ENCODE results near the gene LRRC8C.
A peak's percentile ranks its signal among the peaks of the same experiment; 100 is the strongest.
"Not testable (repeated sequence)": the region's sequence is repeated elsewhere in the genome, so short reads cannot be mapped to it uniquely, and the experiment has no call there.

Gene LRRC8C

GRCh38 chr1:89632657-89633247, at the start of gene LRRC8C:
Gene LRRC8C (plus strand): TSS chr1:89633120. CDS start chr1:89686474, 53,354 bp downstream.
- peak; percentile 85 to 89 for DNase-seq

DNA sequence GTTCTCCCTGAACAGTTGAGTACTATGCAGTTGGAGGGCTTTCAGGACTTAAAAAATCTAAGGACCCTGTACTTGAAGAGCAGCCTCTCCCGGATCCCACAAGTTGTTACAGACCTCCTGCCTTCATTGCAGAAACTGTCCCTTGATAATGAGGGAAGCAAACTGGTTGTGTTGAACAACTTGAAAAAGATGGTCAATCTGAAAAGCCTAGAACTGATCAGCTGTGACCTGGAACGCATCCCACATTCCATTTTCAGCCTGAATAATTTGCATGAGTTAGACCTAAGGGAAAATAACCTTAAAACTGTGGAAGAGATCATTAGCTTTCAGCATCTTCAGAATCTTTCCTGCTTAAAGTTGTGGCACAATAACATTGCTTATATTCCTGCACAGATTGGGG, 48.7 kb upstream of the LRRC8C start:
- DNase-seq, result no peak

DNA sequence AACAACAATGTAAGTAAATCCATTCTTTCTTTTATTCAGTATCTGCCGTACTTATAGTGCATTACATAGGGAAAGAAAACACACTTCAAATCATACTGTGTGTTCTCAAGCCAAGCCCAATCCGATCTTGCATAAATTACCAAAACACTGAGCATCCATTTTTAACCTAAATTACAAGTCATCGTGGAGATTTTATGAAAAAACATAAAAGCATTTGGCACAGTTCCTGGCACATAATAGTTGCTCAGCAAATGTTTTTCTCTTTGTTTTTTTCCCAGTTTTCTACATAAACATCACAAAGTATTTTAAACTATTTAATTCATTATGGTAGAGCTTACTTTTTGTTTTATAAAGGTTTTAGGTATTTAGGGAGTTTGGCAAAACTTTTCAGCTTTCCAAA, 48.1 kb upstream of the LRRC8C start:
- DNase-seq, result no peak

DNA sequence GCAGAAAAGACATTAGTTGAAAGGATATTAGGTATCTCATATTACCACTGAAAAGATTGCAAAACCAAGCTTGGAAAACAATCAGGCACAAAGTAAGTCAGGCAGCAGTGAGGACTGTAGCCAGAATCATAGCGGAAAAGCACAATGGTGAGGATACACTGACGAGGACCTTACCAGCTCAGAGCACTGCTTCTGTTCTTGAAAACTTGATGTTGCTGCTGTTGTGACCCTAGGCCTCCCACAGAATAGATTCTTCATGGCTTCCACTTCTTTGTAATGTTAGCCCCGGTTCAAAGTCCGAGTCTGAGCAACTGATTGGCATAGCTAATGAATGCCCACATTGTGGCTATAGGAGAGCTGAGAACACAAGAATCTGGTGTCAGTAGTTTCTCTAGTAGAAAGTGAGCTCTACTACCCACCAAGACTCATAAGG, 45.2 kb upstream of the LRRC8C start:
- DNase-seq, result no peak

DNA sequence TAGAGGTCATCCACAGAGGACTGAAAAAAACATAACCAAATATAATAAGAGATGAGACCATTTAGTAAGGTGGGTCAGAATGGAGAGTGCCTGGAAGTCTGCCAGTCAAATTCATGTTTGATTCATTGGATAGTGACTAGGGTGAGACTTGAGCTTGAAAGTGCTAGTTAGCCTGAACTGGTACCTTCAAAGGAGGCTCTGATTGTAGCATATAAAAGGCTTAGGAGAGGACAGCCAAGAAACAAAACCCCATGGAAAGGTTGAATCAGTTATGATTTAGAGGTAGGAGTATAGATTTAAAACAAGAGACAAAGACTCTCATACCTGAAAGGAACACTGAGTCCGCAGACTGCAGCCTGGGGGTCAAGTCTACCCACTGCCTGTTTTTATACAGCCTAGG, 44.4 kb upstream of the LRRC8C start:
- no peak for DNase-seq

- DNase-seq, result no peak
Observed at GRCh38 chr1:89589515-89589914, 43.4 kb upstream of the LRRC8C start.

DNA sequence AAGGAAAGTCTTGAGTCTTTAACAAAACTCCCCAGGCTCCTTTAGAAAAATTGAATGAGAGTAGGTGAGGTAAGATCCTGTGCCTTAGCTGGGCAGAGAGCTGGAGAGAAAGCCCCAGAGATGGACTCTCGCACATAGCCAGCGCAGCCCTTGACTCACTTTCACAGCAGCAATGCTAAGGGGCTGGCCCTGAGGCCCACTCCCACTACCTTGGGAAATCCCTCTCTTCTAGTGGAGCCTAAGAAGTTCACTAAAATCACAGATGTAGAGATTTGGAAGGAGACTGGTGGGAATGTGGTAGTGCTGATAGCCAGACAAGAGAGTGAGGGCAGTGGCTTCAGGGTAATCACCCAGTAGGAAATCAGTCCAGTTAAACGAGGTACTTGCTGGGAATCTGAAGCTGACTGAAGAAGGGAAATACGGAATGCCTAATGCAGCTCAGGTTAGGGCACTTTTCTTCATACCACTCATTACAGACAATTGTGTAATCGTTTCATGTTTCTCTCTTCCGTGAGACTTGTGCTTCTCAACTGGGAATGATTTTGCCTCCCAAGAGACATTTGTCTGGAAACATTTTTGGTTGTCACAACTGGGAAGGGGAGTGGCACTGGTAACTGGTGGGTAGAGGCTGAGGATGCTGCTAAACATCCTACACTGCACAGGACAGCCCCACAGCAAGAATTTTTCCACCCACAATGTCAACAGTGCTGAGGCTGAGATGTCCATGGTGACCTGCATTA, 42.4 kb upstream of the LRRC8C start:
- DNase-seq, result no peak

GRCh38 chr1:89592861-89593302, 40.0 kb upstream of the LRRC8C start:
- DNase-seq, result not testable (repeated sequence)

- DNase-seq, result no peak
Observed at GRCh38 chr1:89594096-89594740, 38.7 kb upstream of the LRRC8C start.

- no peak for DNase-seq
Observed at GRCh38 chr1:89596698-89597097, 36.2 kb upstream of the LRRC8C start.

DNA sequence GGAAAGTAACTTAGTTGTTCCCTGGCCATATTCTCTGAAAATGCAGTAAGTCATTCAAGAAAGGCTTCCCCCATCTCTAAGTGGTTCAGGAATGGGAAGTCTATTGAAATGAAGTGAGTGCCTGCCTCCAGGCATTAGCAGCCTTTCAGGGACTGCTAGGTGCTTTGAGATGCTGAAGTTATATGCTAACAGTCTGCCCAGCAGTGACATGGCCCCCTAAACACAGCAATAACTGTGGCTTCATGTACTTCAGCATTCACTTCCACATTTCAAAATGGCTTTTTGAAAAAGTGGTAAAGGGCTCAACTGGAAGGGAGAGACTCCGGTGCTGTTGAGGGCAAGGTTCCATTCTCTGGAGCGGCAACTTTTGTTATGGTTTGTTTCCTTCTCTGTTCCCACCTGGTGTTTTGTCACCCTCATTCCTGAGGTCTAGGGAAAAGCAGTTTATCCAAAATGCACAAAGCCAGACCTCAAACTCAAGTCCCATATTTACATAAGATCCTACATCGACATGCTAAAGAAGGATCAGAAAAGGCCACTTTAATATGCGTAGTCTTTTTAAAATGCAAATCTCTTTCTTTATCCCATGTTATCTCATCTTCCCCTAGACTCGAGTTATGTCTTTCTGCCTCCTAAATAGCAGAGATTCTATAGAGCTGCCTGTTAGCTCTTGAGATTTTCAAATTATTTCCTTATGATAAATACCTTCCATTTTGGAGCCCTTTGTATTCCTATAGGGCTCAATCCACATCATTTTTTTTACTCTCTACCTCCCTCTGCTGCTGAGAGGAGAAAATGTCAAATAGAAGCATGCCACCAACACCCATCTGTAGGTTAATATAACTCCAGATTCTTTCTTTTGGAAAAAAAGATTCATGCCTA, 34.2 kb upstream of the LRRC8C start:
- no peak for DNase-seq

GRCh38 chr1:89599332-89599630, 33.6 kb upstream of the LRRC8C start:
- DNase-seq, result no peak

DNA sequence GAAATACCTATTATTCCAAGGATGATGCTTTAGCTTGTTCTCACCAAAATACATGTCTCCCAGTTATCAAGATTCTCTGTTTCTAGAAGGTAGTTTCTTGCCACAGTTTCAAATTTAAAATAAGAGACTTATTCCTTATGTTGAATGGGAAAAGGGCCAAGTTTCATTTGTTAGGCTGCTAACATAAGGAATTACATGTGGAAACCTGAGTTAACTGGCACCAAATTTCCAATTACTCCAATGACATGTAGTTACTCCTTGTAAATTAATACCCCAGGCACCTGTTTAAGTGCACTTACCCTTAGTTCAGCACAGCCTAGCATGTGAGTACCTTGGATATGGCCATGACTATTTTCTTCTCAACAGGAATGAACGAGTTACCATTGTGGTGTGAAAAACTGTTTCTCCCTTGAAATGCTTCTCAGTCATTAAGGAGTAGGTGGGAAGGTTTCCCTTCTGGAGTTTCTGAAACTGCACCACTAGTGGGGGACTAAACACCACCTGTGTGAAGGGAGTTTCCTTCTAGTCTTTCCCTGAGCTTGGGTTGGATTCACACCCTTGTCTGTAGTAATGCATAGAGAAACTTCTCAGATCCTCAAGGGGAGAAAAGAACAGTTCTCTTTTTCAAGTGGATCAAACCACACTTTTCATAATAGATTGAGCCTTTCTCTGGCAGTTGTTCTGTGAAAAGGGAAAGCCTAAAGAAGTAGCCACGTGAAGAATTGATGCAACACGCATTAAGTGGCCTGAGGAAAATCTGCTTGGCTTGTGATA, 32.3 kb upstream of the LRRC8C start:
- no peak for DNase-seq

DNA sequence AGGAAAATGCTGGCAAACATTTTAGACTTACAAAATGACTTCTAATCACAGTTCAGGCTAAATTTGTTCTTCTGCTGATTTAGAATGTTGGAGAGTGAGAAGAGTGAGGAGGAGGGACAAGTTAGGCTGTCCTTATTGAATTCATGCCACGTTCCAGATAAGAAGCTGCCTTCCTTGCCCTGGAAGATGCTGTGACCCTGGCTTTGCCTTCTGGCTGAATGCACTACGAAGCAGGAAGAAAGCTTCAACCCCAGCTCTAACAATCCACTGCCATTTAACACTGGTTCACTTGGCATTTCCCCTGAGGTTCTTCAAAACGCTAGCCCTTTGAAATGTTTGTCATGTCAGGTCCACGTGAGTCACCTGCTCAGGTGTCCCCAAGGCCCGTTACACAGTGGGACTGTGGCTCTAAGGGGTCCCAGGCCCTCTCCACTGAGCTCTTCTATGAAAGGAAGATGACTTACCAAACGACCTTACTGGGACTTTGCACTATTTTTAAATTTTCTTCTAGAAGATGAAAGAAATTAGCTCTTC, 30.0 kb upstream of the LRRC8C start:
- DNase-seq, result peak; percentile 11 to 45

- DNase-seq, result peak; percentile 41 to 73
Observed at GRCh38 chr1:89603651-89604413, 29.1 kb upstream of the LRRC8C start.

DNA sequence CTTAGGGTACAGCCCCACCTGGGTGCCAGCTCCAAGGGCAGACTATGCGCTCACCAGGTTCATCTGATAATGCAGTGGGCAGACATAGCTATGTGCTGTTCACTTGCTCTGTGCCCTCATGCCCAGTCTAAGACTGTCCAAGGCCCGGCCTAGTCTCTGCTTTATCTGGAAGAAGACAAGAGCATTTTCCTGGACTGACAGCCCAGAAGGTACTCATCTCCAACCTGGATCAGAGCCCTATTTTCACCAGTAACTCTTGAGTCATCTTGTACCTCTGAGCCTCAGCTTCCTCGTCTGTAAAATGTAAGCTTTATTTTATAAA, 28.5 kb upstream of the LRRC8C start:
- peak in 1 of 2 experiments; percentile 6 for DNase-seq

DNA sequence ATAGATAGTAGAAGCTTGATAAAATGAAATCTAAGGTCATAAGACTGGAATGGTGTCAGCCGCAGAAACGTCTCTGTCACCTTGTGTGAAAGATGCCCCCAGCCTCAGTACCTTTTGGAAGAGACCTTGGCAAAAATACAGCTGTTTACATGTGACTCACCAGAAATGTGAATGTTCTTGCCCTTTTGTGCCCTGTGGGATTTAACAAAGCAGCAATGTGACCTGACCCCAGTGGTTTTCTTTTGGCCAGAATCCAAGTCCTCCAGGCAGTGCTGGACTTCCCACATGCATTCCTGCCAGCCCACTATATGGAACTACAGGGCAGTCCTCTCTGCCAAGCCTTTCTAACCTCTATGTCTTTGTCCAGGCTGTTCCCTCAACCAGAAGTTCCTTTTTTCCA, 27.2 kb upstream of the LRRC8C start:
- DNase-seq, result no peak

DNA sequence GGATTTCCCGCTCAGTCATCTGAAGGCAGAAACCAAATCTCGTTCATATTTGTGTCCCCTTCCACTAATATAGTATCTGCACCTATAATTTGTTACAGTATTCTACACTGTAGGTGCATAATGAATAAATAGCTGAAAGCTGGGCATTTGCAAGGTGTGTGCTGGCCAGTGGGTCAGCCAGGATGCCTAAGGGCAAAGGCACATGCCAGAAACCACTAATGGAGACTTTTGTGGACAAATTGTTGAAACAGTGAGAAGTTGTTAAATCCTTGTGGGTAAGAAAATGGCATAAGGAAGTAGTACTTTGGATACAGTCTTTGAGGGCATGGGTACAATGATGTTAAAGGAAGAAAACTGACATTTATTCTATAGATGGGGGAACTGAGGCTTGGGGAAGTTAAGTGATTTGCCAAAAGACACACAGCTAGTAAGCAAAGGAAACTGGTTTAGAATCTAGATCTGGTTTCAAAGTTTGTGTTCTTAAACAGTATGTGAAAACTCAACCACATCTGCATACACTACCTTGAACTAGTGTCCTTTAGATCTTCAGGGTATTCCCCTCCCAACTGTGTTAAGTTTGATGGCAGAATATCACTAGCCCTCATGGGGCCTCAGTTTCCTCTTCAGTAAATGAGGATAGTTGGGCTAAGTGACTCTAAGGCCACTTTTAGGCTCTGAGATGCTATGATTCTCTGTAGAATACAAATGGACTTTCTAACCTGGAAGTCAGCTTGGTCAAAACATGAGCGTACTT, 26.5 kb upstream of the LRRC8C start:
- DNase-seq, result no peak

- peak in 1 of 2 experiments; percentile 50 for DNase-seq
Observed at GRCh38 chr1:89607156-89607555, 25.8 kb upstream of the LRRC8C start.

DNA sequence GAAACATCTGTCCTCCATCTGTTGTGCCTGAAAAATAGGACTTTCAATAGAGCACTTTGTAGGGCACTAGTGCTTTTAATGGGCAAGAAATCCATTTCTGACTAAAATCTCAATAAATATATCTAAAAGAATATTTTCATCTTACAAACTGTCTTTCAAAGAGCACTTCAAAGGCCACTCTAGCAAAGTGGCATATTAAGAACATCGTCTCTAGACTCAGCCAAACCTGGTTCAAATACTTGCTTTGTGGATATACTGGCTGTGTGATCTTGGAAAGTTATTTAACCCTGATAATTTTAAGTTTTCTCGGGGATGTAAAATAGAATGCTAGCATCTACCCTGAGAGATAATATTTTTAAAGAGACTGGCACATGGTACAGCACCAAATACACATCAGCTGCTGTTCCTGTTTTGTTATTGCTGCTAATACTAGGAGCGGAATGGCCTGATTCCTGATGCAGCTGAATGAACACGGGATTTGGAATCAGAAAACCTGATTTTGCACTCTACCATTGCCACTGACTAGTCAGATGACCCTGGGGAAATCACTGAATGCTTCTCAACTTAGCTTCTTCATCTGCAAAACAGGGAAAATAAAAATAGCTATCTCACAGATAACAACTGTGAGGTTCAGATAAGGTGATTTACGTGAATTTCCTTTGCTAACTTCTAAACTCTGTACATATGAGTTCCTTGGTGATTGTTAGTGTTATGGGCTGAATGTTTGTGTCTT, 25.2 kb upstream of the LRRC8C start:
- DNase-seq, result no peak

Data from stimulated activated CD4-positive, alpha-beta T cell treated with anti-CD3 and anti-CD28 coated beads, Interleukin-4, amount 100 ng/mL, for 4 hours (primary cell).